CD4-positive, alpha-beta T cell (primary cell): ENCODE data around the gene C1QC. TPM values are rescaled to one million over a fixed set of nuclear protein-coding genes. Genes with fewer than 3 reads are reported as not detected.

ENCODE experiments used
- ATAC-seq: fragments of 200-7000 bp; cut with Tn5 transposase; one replicate; pipeline ENCODE4 v1.10.0; 2022; ENCODE audit warnings: mild to moderate bottlenecking; ENCODE audit not compliant: poor library complexity
- CTCF ChIA-PET: fragments of 350-600 bp; sonication (Branson Sonifier 250); formaldehyde crosslinking; loops from one replicate; lab custom pipeline; 2021; ENCODE audit warnings: antibody characterized with exemption, inconsistent platforms; lab: Charles Lee
- POLR2A ChIA-PET: fragments of 350-600 bp; sonication (Branson Sonifier 250); formaldehyde crosslinking; loops from one replicate; lab custom pipeline; 2021; ENCODE audit warnings: antibody characterized with exemption, inconsistent platforms; lab: Charles Lee
- DNase-seq, 14 experiments: peaks; one replicate each; pipeline ENCODE4 v3.0.0-alpha.2; 2013 to 2020; ENCODE audit warnings: mixed read lengths in 2 of 14
- H3K27ac ChIP-seq, 2 donors: one replicate each; pipeline versions ENCODE4 v1.5.1 to v1.7.0; 2013; ENCODE audit warnings: low read length in 2 of 2, low read depth in 1 of 2, mild to moderate bottlenecking in 1 of 2
- H3K27me3 ChIP-seq, 2 experiments: 1 replicate in 1 of 2; 2 replicates in 1 of 2; pipeline versions ENCODE4 v1.6.1 to v1.7.0; 2013; ENCODE audit warnings: low read length in 2 of 2, control low read depth in 1 of 2, mild to moderate bottlenecking in 1 of 2, moderate library complexity in 1 of 2; ENCODE audit not compliant: insufficient read depth in 2 of 2, control insufficient read depth in 1 of 2
- H3K36me3 ChIP-seq: one replicate; pipeline ENCODE4 v1.6.1; 2013; ENCODE audit warnings: low read length, control low read depth; ENCODE audit not compliant: insufficient read depth
- H3K4me1 ChIP-seq: one replicate; pipeline ENCODE4 v1.6.1; 2013; ENCODE audit warnings: low read length, control low read depth; ENCODE audit not compliant: insufficient read depth
- H3K4me3 ChIP-seq: one replicate; pipeline ENCODE4 v1.5.1; 2013; ENCODE audit warnings: mild to moderate bottlenecking, low read length, moderate library complexity
- H3K9me3 ChIP-seq, 2 experiments: 1 replicate in 1 of 2; 2 replicates in 1 of 2; pipeline versions ENCODE4 v1.6.1 to v1.7.0; 2013; ENCODE audit warnings: low read length in 2 of 2, mild to moderate bottlenecking in 2 of 2, control low read depth in 1 of 2, moderate library complexity in 1 of 2; ENCODE audit not compliant: control insufficient read depth in 1 of 2, insufficient read depth in 1 of 2
- H3K27ac Mint-ChIP-seq: one replicate; pipeline ENCODE4 v1.8.0; 2020; ENCODE audit warnings: mixed read lengths
- H3K27me3 Mint-ChIP-seq: one replicate; pipeline ENCODE4 v1.8.0; 2021; ENCODE audit warnings: mixed read lengths
- H3K36me3 Mint-ChIP-seq: one replicate; pipeline ENCODE4 v1.8.0; 2021; ENCODE audit warnings: low read depth, mixed read lengths
- H3K4me1 Mint-ChIP-seq: one replicate; pipeline ENCODE4 v1.8.0; 2021; ENCODE audit warnings: low read depth, mixed read lengths
- H3K4me3 Mint-ChIP-seq: one replicate; pipeline ENCODE4 v1.8.0; 2020; ENCODE audit warnings: mild to moderate bottlenecking, mixed read lengths
- H3K9me3 Mint-ChIP-seq: one replicate; pipeline ENCODE4 v1.8.0; 2020; ENCODE audit warnings: mixed read lengths
- CTCF ChIP-seq: fragments of 200-600 bp; IDR thresholded peaks from one replicate; pipeline ENCODE4 v1.8.0; 2022; ENCODE audit warnings: antibody characterized with exemption, mild to moderate bottlenecking
- intact Hi-C, 2 experiments: fragments of 100-400 bp; cut with DNase I in 1 of 2; cut with micrococcal nuclease in 1 of 2; formaldehyde crosslinking; loops; one replicate each; pipeline versions ENCODE4 v1.15.1 to v1.9.0; 2023 to 2025; cut with DNase I, micrococcal nuclease
- total RNA-seq, 174 experiments: library from RNA in 2 of 174; stranded (reverse) in 2 of 174; gene quantifications; one replicate each; pipeline ENCODE4 v1.2.3 and lab custom pipeline; 2021 to 2026

C1QC gene
- total RNA-seq, 2 experiments from 2014 or later = not detected

DNA sequence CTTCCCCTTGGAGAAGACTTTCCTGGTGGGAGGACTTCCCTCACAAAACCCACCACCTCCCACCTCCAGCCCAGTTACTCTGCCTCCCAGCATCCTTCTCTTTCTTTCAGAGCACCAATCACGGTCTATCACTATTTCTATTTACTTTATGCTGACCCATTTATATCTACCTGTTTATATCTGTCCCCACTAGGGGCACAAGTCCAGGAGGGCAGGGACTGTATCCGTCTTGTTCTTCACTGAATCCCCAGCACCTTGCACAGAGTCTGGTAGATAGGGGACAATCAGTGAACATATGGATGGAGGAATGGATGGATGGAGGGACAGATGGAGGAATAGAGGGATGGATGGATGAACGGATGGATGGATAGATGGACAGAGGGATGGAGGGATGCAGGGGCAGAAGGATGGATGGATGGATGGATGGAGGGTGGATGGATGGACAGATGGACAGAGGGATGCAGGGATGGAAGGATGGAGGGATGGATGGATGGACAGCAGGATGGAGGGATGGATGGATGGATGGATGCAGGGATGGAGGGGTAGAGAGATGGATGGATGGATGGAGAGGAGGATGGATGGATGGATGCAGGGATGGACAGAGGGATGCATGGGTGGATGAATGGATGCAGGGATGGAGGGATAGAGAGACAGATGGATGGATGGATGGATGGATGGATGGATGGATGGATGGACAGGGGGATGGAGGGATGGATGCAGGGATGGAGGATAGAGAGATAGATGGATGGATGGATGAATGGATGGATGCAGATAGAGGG lies 15.1 kb downstream of the C1QC start:
- Mint-ChIP-seq H3K9me3 (no peaks in the 10 kb centered on the region), H3K36me3 (no peaks in the 10 kb centered on the region), H3K27me3 (peaks cover 27% of the 10 kb centered on the region), H3K4me3 (no peak overlapping the region), H3K4me1 (no peaks in the 10 kb centered on the region), H3K27ac (no peak overlapping the region)
- Histone ChIP-seq H3K36me3 (no peaks in the 10 kb centered on the region), H3K27ac (no peak overlapping the region), H3K27me3 (peaks cover 0 to 2% of the 10 kb centered on the region in 2 experiments), H3K4me3 (no peak overlapping the region), H3K4me1 (no peaks in the 10 kb centered on the region), H3K9me3 (peaks cover 0 to 4% of the 10 kb centered on the region in 2 experiments)
- ChIA-PET POLR2A (no interaction called here), CTCF (no interaction called here)
- no peak for TF ChIP-seq CTCF
- no peak for DNase-seq
- intact Hi-C loops = no loop called here
- no peak for ATAC-seq

DNA sequence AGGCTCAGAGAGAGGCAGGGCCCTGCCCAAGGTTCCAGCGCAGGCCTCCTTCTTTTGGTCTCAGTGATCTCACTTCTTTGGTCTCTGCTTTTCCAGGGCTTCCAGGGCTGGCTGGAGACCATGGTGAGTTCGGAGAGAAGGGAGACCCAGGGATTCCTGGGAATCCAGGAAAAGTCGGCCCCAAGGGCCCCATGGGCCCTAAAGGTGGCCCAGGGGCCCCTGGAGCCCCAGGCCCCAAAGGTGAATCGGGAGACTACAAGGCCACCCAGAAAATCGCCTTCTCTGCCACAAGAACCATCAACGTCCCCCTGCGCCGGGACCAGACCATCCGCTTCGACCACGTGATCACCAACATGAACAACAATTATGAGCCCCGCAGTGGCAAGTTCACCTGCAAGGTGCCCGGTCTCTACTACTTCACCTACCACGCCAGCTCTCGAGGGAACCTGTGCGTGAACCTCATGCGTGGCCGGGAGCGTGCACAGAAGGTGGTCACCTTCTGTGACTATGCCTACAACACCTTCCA lies 17.3 kb downstream of the C1QC start:
- no peak overlapping the region for H3K4me3 Mint-ChIP-seq
- Histone ChIP-seq H3K4me3 (no peak overlapping the region), H3K9me3 (peaks cover 0 to 4% of the 10 kb centered on the region in 2 experiments), H3K27ac (no peak overlapping the region), H3K36me3 (no peaks in the 10 kb centered on the region), H3K4me1 (no peaks in the 10 kb centered on the region), H3K27me3 (peaks cover 0 to 2% of the 10 kb centered on the region in 2 experiments)
- ChIA-PET POLR2A (no interaction called here), CTCF (no interaction called here)
- DNase-seq (no peak), ATAC-seq (no peak)
- TF ChIP-seq CTCF = no peak
- no peaks in the 10 kb centered on the region for H3K36me3 Mint-ChIP-seq
- H3K27ac Mint-ChIP-seq = no peak overlapping the region
- H3K27me3 Mint-ChIP-seq = peaks cover 18% of the 10 kb centered on the region
- H3K4me1 Mint-ChIP-seq = no peaks in the 10 kb centered on the region
- no peaks in the 10 kb centered on the region for H3K9me3 Mint-ChIP-seq
- intact Hi-C loops = no loop called here

- Mint-ChIP-seq H3K36me3 (no peaks in the 10 kb centered on the region), H3K27ac (no peak overlapping the region), H3K9me3 (no peaks in the 10 kb centered on the region), H3K27me3 (peaks cover 21% of the 10 kb centered on the region), H3K4me3 (no peak overlapping the region), H3K4me1 (no peaks in the 10 kb centered on the region)
- Histone ChIP-seq H3K9me3 (peaks cover 0 to 4% of the 10 kb centered on the region in 2 experiments), H3K36me3 (no peaks in the 10 kb centered on the region), H3K27ac (no peak overlapping the region), H3K4me3 (no peak overlapping the region), H3K27me3 (no peaks in the 10 kb centered on the region), H3K4me1 (no peaks in the 10 kb centered on the region)
- ChIA-PET CTCF (no interaction called here), POLR2A (no interaction called here)
- ATAC-seq (no peak), DNase-seq (no peak)
- no peak for TF ChIP-seq CTCF
- intact Hi-C loops = no loop called here
Measured at GRCh38 chr1:22661880-22662279, 18.4 kb downstream of the C1QC start.
